CD14-positive monocyte (primary cell): ENCODE results near the gene MEA1. TPM values are rescaled to one million over a fixed set of nuclear protein-coding genes. Genes with fewer than 3 reads are reported as not detected.
A peak's percentile ranks its signal among the peaks of the same experiment; 100 is the strongest.

Source experiments
- DNase-seq, 3 donors: peaks; one replicate each; pipeline ENCODE4 v3.0.0-alpha.2; 2011 to 2022
- H2AFZ ChIP-seq: 2 replicates; pipeline ENCODE4 v1.6.0; 2012; ENCODE audit warnings: mild to moderate bottlenecking, low read depth, low read length, inconsistent platforms; ENCODE audit not compliant: insufficient read depth, poor library complexity, severe bottlenecking
- H3K27ac ChIP-seq, 2 donors: 1 replicate in 1 of 2; 2 replicates in 1 of 2; pipeline ENCODE4 v1.5.1; 2012 to 2013; ENCODE audit warnings: low read length in 2 of 2, control low read depth in 1 of 2, inconsistent platforms in 1 of 2, low read depth in 1 of 2, mild to moderate bottlenecking in 1 of 2
- H3K27me3 ChIP-seq, 2 donors: one replicate each; pipeline versions ENCODE4 v1.6.0 to v1.6.1; 2011 to 2013; ENCODE audit warnings: low read length in 2 of 2; ENCODE audit not compliant: control insufficient read depth in 2 of 2, insufficient read depth in 2 of 2
- H3K36me3 ChIP-seq, 2 donors: replicated peaks in 1 of 2; 1 replicate in 1 of 2; 2 replicates in 1 of 2; pipeline versions ENCODE4 v1.5.1 to v1.6.1; 2012 to 2013; ENCODE audit warnings: low read length in 2 of 2, control low read depth in 1 of 2, inconsistent platforms in 1 of 2, mild to moderate bottlenecking in 1 of 2; ENCODE audit not compliant: insufficient read depth in 2 of 2, control insufficient read depth in 1 of 2
- H3K4me1 ChIP-seq, 2 donors: 1 replicate in 1 of 2; 2 replicates in 1 of 2; pipeline versions ENCODE4 v1.5.1 to v1.6.1; 2012 to 2013; ENCODE audit warnings: low read length in 2 of 2, control low read depth in 1 of 2, inconsistent platforms in 1 of 2, mild to moderate bottlenecking in 1 of 2, moderate library complexity in 1 of 2; ENCODE audit not compliant: insufficient read depth in 2 of 2, control insufficient read depth in 1 of 2
- H3K4me2 ChIP-seq: replicated peaks from 2 replicates; pipeline ENCODE3; 2012; ENCODE audit warnings: low read length, moderate library complexity, mild to moderate bottlenecking; ENCODE audit not compliant: poor library complexity, severe bottlenecking; ENCODE audit errors: extremely low read depth
- H3K4me3 ChIP-seq, 3 experiments: fragments of 200-600 bp in 1 of 3; sonication (generic) in 1 of 3; replicated peaks in 1 of 3; 1 replicate in 2 of 3; 2 replicates in 1 of 3; pipeline ENCODE4 v1.5.1; 2011 to 2013; ENCODE audit warnings: low read length in 3 of 3, mild to moderate bottlenecking in 3 of 3, control low read depth in 2 of 3, low read depth in 2 of 3, inconsistent platforms in 1 of 3, moderate library complexity in 1 of 3
- H3K79me2 ChIP-seq: 2 replicates; pipeline ENCODE4 v1.6.0; 2012; ENCODE audit warnings: mild to moderate bottlenecking, control low read depth, inconsistent platforms, low read length, moderate library complexity; ENCODE audit not compliant: insufficient read depth
- H3K9ac ChIP-seq: 2 replicates; pipeline ENCODE4 v1.6.0; 2017; ENCODE audit warnings: low read length, mild to moderate bottlenecking; ENCODE audit not compliant: insufficient read depth, poor library complexity, severe bottlenecking
- H3K9me3 ChIP-seq, 2 donors: replicated peaks in 1 of 2; 1 replicate in 1 of 2; 2 replicates in 1 of 2; pipeline versions ENCODE4 v1.5.1 to v1.6.1; 2012 to 2013; ENCODE audit warnings: low read length in 2 of 2, control low read depth in 1 of 2; ENCODE audit not compliant: control insufficient read depth in 1 of 2, insufficient read depth in 1 of 2
- H4K20me1 ChIP-seq: 2 replicates; pipeline ENCODE4 v1.6.0; 2012; ENCODE audit warnings: mild to moderate bottlenecking, low read length, control low read depth, moderate library complexity; ENCODE audit not compliant: insufficient read depth
- H3K27ac Mint-ChIP-seq, 7 donors: one replicate each; pipeline ENCODE4 v1.8.0; 2020; ENCODE audit warnings: mild to moderate bottlenecking in 7 of 7, mixed read lengths in 7 of 7, moderate library complexity in 6 of 7, inconsistent platforms in 2 of 7
- H3K27me3 Mint-ChIP-seq, 3 donors: one replicate each; pipeline ENCODE4 v1.8.0; 2021 to 2022; ENCODE audit warnings: low read depth in 3 of 3, mild to moderate bottlenecking in 3 of 3, mixed read lengths in 3 of 3, moderate library complexity in 3 of 3, inconsistent platforms in 1 of 3
- H3K36me3 Mint-ChIP-seq, 2 donors: one replicate each; pipeline ENCODE4 v1.8.0; 2020; ENCODE audit warnings: mixed read lengths in 2 of 2, inconsistent platforms in 1 of 2, mild to moderate bottlenecking in 1 of 2
- H3K4me1 Mint-ChIP-seq: one replicate; pipeline ENCODE4 v1.8.0; 2020; ENCODE audit warnings: mild to moderate bottlenecking, mixed read lengths
- H3K4me3 Mint-ChIP-seq, 2 donors: one replicate each; pipeline ENCODE4 v1.8.0; 2020; ENCODE audit warnings: mild to moderate bottlenecking in 2 of 2, mixed read lengths in 2 of 2, moderate library complexity in 1 of 2
- H3K9me3 Mint-ChIP-seq, 7 donors: one replicate each; pipeline ENCODE4 v1.8.0; 2020 to 2022; ENCODE audit warnings: mixed read lengths in 7 of 7, mild to moderate bottlenecking in 6 of 7, moderate library complexity in 6 of 7, inconsistent platforms in 2 of 7
- CTCF ChIP-seq: fragments of 200-600 bp; IDR thresholded peaks from one replicate; pipeline ENCODE4 v1.8.0; 2022; ENCODE audit warnings: antibody characterized with exemption, mild to moderate bottlenecking
- WGBS: methylation state at CpG from one replicate; pipeline ENCODE4 v1.1.5; 2013; ENCODE audit warnings: missing lambda C conversion rate; ENCODE audit not compliant: insufficient coverage; 5-methylcytosine and 5-hydroxymethylcytosine counted together
- intact Hi-C, 2 donors: fragments of 100-400 bp; cut with micrococcal nuclease; formaldehyde crosslinking; loops; one replicate each; pipeline versions ENCODE4 v1.15.0 to v1.15.1; 2023
- polyA plus RNA-seq, 3 donors: library from polyadenylated mRNA; depleted of rRNA in 1 of 3; unstranded in 2 of 3; stranded (reverse) in 1 of 3; fragments of 300-500 nt in 2 of 3; fragments of >200 nt in 1 of 3; fragmentation: Illumina TruSeq in 2 of 3; gene quantifications; 1 replicate in 2 of 3; 2 replicates in 1 of 3; pipeline ENCODE4 v1.2.3, GENCODE V29; 2012 to 2021

Gene MEA1
- polyA plus RNA-seq, 3 donors: 31.0 to 59.6 (median 58.8) TPM

- Histone ChIP-seq H3K9me3 (no peaks in the 10 kb centered on the region), H3K36me3 (peaks cover 13 to 41% of the 10 kb centered on the region in 2 donors), H3K79me2 (peaks cover 14% of the 10 kb centered on the region), H3K4me1 (peaks cover 16 to 29% of the 10 kb centered on the region in 2 donors), H3K27me3 (no peaks in the 10 kb centered on the region), H3K27ac (peak within 1 kb of the TSS; percentile 44 to 86), H4K20me1 (no peaks in the 10 kb centered on the region), H2AFZ (peak within 1 kb of the TSS; percentile 98), H3K4me2 (peak within 1 kb of the TSS; percentile 98), H3K9ac (peak within 1 kb of the TSS; percentile 80), H3K4me3 (peak within 1 kb of the TSS; percentile 66 to 91 (median 85))
- Mint-ChIP-seq H3K36me3 (peaks cover 39 to 50% of the 10 kb centered on the region in 2 donors), H3K4me1 (peaks cover 35% of the 10 kb centered on the region), H3K4me3 (peak within 1 kb of the TSS; percentile 89 to 97), H3K27ac (peak within 1 kb of the TSS; percentile 87 to 97 (median 95)), H3K27me3 (peaks cover 0 to 2% (median 2%) of the 10 kb centered on the region in 3 donors), H3K9me3 (no peaks in the 10 kb centered on the region)
- intact Hi-C loops: loop anchor here in 1 of 2 donors (10.0 kb wide), 1 partner anchor 121 kb away; the partner anchor contains the start of gene SRF
- 0% methylated on average over 30 of the region's 45 CpGs for WGBS
- no peak for TF ChIP-seq CTCF
- DNase-seq: peak; percentile 59 to 82 (median 72)
These were observed 39.9 kb upstream of the MEA1 start, which contains the start of gene CUL7 for GRCh38 chr6:43053545-43054205. TSS of gene CUL7 (minus strand) at chr6:43053851. CDS start at chr6:43052788, 1,063 bp downstream.

GRCh38 chr6:43052842-43053544 is 39.2 kb upstream of the MEA1 start:
- no peak for DNase-seq
- Mint-ChIP-seq H3K4me3 (peak overlapping the region; percentile 89 to 97), H3K36me3 (peaks cover 43 to 54% of the 10 kb centered on the region in 2 donors), H3K4me1 (peaks cover 28% of the 10 kb centered on the region), H3K27ac (peak overlapping the region; percentile 83 to 94 (median 92)), H3K27me3 (peaks cover 0 to 2% (median 2%) of the 10 kb centered on the region in 3 donors), H3K9me3 (no peaks in the 10 kb centered on the region)
- Histone ChIP-seq H3K4me1 (peaks cover 11 to 22% of the 10 kb centered on the region in 2 donors), H3K27me3 (no peaks in the 10 kb centered on the region), H4K20me1 (no peaks in the 10 kb centered on the region), H3K9ac (peak overlapping the region; percentile 80), H3K79me2 (peaks cover 7% of the 10 kb centered on the region), H3K4me3 (peak overlapping the region; percentile 66 to 91 (median 85)), H2AFZ (peak overlapping the region; percentile 98), H3K4me2 (peak overlapping the region; percentile 98), H3K27ac (peak overlapping the region; percentile 44 to 86), H3K36me3 (peaks cover 16 to 44% of the 10 kb centered on the region in 2 donors), H3K9me3 (no peaks in the 10 kb centered on the region)
- intact Hi-C loops: loop anchor here in 1 of 2 donors (10.0 kb wide), 1 partner anchor 122 kb away; the partner anchor contains the start of gene SRF
- no peak for TF ChIP-seq CTCF
- 11% methylated on average over 22 of the region's 22 CpGs for WGBS
